GM23338 (cell line): ENCODE data around the gene NUDT16L1. TPM values are rescaled to one million over a fixed set of nuclear protein-coding genes. Genes with fewer than 3 reads are reported as not detected.

Experiments
- ATAC-seq: fragments of 200-7000 bp; cut with Tn5 transposase; 3 replicates; pipeline ENCODE4 v1.9.1; 2020
- DNase-seq: peaks from one replicate; pipeline ENCODE4 v3.0.0-alpha.2; 2015; ENCODE audit warnings: low spot score
- H2AFZ ChIP-seq: fragments of 200-600 bp; sonication (generic); 2 replicates; pipeline ENCODE4 v1.8.0; 2016; ENCODE audit warnings: antibody characterized with exemption, mild to moderate bottlenecking, moderate library complexity
- H3F3A ChIP-seq: fragments of 200-600 bp; sonication (generic); replicated peaks from 2 replicates; pipeline ENCODE4 v1.8.0; 2017; ENCODE audit warnings: antibody characterized with exemption, mixed run types, low read depth
- H3K27ac ChIP-seq: fragments of 200-600 bp; sonication (generic); 2 replicates; pipeline ENCODE4 v1.6.1; 2016; ENCODE audit warnings: low read depth
- H3K27me3 ChIP-seq: fragments of 200-600 bp; sonication (generic); 2 replicates; pipeline ENCODE4 v1.8.0; 2016; ENCODE audit warnings: mild to moderate bottlenecking, mixed run types, moderate library complexity; ENCODE audit not compliant: insufficient read depth
- H3K36me3 ChIP-seq: fragments of 200-600 bp; sonication (generic); 2 replicates; pipeline ENCODE4 v1.8.0; 2016; ENCODE audit warnings: mild to moderate bottlenecking; ENCODE audit not compliant: insufficient read depth
- H3K4me1 ChIP-seq: fragments of 200-600 bp; sonication (generic); 2 replicates; pipeline ENCODE4 v1.8.0; 2016; ENCODE audit warnings: mild to moderate bottlenecking, moderate library complexity; ENCODE audit not compliant: insufficient read depth
- H3K4me2 ChIP-seq: fragments of 200-600 bp; sonication (generic); 2 replicates; pipeline ENCODE4 v1.7.1; 2017; ENCODE audit warnings: mixed run types
- H3K4me3 ChIP-seq: fragments of 200-600 bp; sonication (generic); 2 replicates; pipeline ENCODE4 v1.6.1; 2016; ENCODE audit warnings: mixed run types
- H3K79me2 ChIP-seq: fragments of 200-600 bp; sonication (generic); replicated peaks from 2 replicates; pipeline ENCODE4 v1.8.0; 2017; ENCODE audit warnings: mild to moderate bottlenecking; ENCODE audit not compliant: insufficient read depth
- H3K9me2 ChIP-seq: fragments of 200-600 bp; sonication (generic); 2 replicates; pipeline ENCODE4 v1.8.0; 2017; ENCODE audit not compliant: insufficient read depth
- H4K20me1 ChIP-seq: fragments of 200-600 bp; sonication (generic); replicated peaks from 2 replicates; pipeline ENCODE4 v1.8.0; 2017; ENCODE audit warnings: mild to moderate bottlenecking; ENCODE audit not compliant: insufficient read depth
- H3K27ac Mint-ChIP-seq: 2 replicates; pipeline ENCODE4 v1.8.0; 2020; ENCODE audit warnings: inconsistent platforms, mild to moderate bottlenecking, moderate library complexity, mixed read lengths
- H3K27me3 Mint-ChIP-seq: 3 replicates; pipeline ENCODE4 v1.8.0; 2022; ENCODE audit warnings: low read depth, mild to moderate bottlenecking, moderate library complexity, mixed read lengths, inconsistent platforms; ENCODE audit not compliant: insufficient read depth, poor library complexity
- H3K36me3 Mint-ChIP-seq: 3 replicates; pipeline ENCODE4 v1.8.0; 2021; ENCODE audit warnings: low read depth, mild to moderate bottlenecking, inconsistent platforms, moderate library complexity, mixed read lengths
- H3K4me1 Mint-ChIP-seq: 3 replicates; pipeline ENCODE4 v1.8.0; 2020; ENCODE audit warnings: mild to moderate bottlenecking, inconsistent platforms, mixed read lengths
- H3K4me3 Mint-ChIP-seq: 3 replicates; pipeline ENCODE4 v1.8.0; 2021; ENCODE audit warnings: moderate library complexity, mild to moderate bottlenecking, inconsistent platforms, mixed read lengths
- H3K9me3 Mint-ChIP-seq: 3 replicates; pipeline ENCODE4 v1.8.0; 2020; ENCODE audit warnings: moderate library complexity, mild to moderate bottlenecking, inconsistent platforms, mixed read lengths
- CREB1 ChIP-seq: fragments of 250-450 bp; sonication (Bioruptor Pico); IDR thresholded peaks from 2 replicates; pipeline ENCODE4 v1.5.0; 2020; ENCODE audit warnings: low read depth, mild to moderate bottlenecking, moderate library complexity
- ETS1 ChIP-seq: IDR thresholded peaks from 2 replicates; pipeline ENCODE4 v1.6.1; 2016; ENCODE audit warnings: antibody characterized with exemption
- EZH2phosphoT487 ChIP-seq: fragments of 200-600 bp; sonication (generic); IDR thresholded peaks from one replicate; pipeline ENCODE4 v1.8.1; 2018; ENCODE audit warnings: antibody characterized with exemption; ENCODE audit not compliant: unreplicated experiment
- JUNB ChIP-seq: IDR thresholded peaks from one replicate; pipeline ENCODE4 v1.6.1; 2016; ENCODE audit warnings: antibody characterized with exemption; ENCODE audit not compliant: unreplicated experiment
- POLR2AphosphoS5 ChIP-seq: IDR thresholded peaks from 2 replicates; pipeline ENCODE4 v1.6.1; 2016; ENCODE audit warnings: antibody characterized with exemption, low read depth
- STAT1 ChIP-seq: IDR thresholded peaks from one replicate; pipeline ENCODE4 v1.6.1; 2016; ENCODE audit warnings: antibody characterized with exemption; ENCODE audit not compliant: unreplicated experiment
- ZNF114 ChIP-seq: fragments of 250-450 bp; sonication (Bioruptor Pico); IDR thresholded peaks from 2 replicates; pipeline ENCODE4 v1.5.0; 2020; ENCODE audit warnings: mild to moderate bottlenecking, moderate library complexity
- ZNF331 ChIP-seq: fragments of 250-450 bp; sonication (Bioruptor Pico); IDR thresholded peaks from 2 replicates; pipeline ENCODE4 v1.5.0; 2020; ENCODE audit warnings: low read depth, mild to moderate bottlenecking, moderate library complexity
- polyA plus RNA-seq: library from polyadenylated mRNA; unstranded; fragments of >200 nt; fragmentation: Nextera tagmentation; extraction: Ambion mirVana; gene quantifications from 2 replicates; pipeline ENCODE4 v1.2.1, GENCODE V29; 2016
- total RNA-seq: library from RNA; depleted of rRNA; stranded (reverse); fragments of >200 nt; shearing (Covaris generic); gene quantifications from 2 replicates; pipeline ENCODE4 v1.2.3, GENCODE V29; 2014
- TF ChIP-seq, protein P1 (sequence below): IDR thresholded peaks from one replicate; pipeline ENCODE4 v1.6.1; 2018; ENCODE audit warnings: antibody characterized with exemption; ENCODE audit not compliant: unreplicated experiment
- TF ChIP-seq, protein P2 (sequence below), 2 experiments: fragments of 200-600 bp in 1 of 2; sonication (generic) in 1 of 2; conservative IDR thresholded peaks; 2 replicates each; pipeline versions ENCODE4 v1.5.1 to v1.6.1; 2016 to 2017; ENCODE audit warnings: antibody characterized with exemption in 2 of 2, low read depth in 2 of 2, mild to moderate bottlenecking in 2 of 2, moderate library complexity in 1 of 2

NUDT16L1 gene
- total and polyA plus RNA-seq, 2 experiments from 2014 or later = 37.1 to 80.4 TPM

DNA sequence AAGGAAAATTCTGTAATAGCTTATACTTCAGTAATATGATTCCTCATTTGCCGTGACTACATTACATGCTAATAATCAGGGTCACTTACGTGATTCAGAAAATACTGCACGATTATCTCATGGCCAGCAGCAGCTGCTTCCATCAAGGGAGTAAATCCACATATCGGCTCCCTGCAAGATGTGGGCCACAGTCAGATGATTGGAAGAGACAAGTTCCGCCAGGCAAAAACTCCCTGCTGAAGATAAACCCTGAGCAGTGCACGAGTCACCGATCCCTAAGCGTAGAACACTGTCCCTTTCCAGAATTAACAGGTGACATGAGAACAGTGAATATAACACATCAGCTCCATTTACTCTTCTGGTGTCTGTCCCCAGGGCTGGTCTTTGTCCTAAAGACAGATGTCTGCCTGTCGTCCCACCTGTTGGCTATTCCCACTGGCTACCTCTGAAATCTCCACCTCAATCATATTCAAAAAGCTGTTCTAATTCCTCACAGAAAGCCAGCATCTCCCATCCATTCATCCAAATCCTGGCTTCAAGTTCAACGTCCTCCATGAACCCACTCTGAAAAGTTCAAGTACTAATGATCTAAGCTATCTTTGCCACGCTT is 31.4 kb downstream of the NUDT16L1 start:
- H3K4me1 ChIP-seq = no peaks in the 10 kb centered on the region
- no peak overlapping the region for H3K4me3 ChIP-seq
- H4K20me1 ChIP-seq = 0 out of 2 replicates have a peak, but pooled peaks cover 3% of the 10 kb centered on the region
- no peaks in the 10 kb centered on the region for H3K9me2 ChIP-seq
- no peak overlapping the region for H3K4me2 ChIP-seq
- H3K9me3 Mint-ChIP-seq = no peaks in the 10 kb centered on the region; the same call in 2 of the 3 replicates
- peaks cover 43% of the 10 kb centered on the region for H3K36me3 Mint-ChIP-seq
- no peaks in the 10 kb centered on the region for H3K4me1 Mint-ChIP-seq
- H2AFZ ChIP-seq = no peak overlapping the region
- H3K36me3 ChIP-seq = peaks cover 17% of the 10 kb centered on the region
- H3K27me3 Mint-ChIP-seq = peaks cover 3% of the 10 kb centered on the region
- 0 out of 2 replicates have a peak, but pooled peaks cover 8% of the 10 kb centered on the region for H3F3A ChIP-seq
- peak overlapping the region; percentile 69 for H3K27ac ChIP-seq
- TF ChIP-seq CREB1 (CRISPR knock-in tag) = no peak
- no peak for TF ChIP-seq ETS1
- TF ChIP-seq ZNF331 = no peak
- TF ChIP-seq, protein P1, sequence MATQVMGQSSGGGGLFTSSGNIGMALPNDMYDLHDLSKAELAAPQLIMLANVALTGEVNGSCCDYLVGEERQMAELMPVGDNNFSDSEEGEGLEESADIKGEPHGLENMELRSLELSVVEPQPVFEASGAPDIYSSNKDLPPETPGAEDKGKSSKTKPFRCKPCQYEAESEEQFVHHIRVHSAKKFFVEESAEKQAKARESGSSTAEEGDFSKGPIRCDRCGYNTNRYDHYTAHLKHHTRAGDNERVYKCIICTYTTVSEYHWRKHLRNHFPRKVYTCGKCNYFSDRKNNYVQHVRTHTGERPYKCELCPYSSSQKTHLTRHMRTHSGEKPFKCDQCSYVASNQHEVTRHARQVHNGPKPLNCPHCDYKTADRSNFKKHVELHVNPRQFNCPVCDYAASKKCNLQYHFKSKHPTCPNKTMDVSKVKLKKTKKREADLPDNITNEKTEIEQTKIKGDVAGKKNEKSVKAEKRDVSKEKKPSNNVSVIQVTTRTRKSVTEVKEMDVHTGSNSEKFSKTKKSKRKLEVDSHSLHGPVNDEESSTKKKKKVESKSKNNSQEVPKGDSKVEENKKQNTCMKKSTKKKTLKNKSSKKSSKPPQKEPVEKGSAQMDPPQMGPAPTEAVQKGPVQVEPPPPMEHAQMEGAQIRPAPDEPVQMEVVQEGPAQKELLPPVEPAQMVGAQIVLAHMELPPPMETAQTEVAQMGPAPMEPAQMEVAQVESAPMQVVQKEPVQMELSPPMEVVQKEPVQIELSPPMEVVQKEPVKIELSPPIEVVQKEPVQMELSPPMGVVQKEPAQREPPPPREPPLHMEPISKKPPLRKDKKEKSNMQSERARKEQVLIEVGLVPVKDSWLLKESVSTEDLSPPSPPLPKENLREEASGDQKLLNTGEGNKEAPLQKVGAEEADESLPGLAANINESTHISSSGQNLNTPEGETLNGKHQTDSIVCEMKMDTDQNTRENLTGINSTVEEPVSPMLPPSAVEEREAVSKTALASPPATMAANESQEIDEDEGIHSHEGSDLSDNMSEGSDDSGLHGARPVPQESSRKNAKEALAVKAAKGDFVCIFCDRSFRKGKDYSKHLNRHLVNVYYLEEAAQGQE = no peak
- no peak for TF ChIP-seq STAT1
- no peak for TF ChIP-seq EZH2phosphoT487
- no peak for TF ChIP-seq POLR2AphosphoS5
- TF ChIP-seq, protein P2, sequence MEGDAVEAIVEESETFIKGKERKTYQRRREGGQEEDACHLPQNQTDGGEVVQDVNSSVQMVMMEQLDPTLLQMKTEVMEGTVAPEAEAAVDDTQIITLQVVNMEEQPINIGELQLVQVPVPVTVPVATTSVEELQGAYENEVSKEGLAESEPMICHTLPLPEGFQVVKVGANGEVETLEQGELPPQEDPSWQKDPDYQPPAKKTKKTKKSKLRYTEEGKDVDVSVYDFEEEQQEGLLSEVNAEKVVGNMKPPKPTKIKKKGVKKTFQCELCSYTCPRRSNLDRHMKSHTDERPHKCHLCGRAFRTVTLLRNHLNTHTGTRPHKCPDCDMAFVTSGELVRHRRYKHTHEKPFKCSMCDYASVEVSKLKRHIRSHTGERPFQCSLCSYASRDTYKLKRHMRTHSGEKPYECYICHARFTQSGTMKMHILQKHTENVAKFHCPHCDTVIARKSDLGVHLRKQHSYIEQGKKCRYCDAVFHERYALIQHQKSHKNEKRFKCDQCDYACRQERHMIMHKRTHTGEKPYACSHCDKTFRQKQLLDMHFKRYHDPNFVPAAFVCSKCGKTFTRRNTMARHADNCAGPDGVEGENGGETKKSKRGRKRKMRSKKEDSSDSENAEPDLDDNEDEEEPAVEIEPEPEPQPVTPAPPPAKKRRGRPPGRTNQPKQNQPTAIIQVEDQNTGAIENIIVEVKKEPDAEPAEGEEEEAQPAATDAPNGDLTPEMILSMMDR (conservative IDR thresholded peaks at IDR 0.05; ENCODE audit: low read depth in 2 of 2) = no peak
- TF ChIP-seq JUNB = no peak
- no peak for TF ChIP-seq ZNF114
- no peak for DNase-seq
- no peak overlapping the region for H3K27ac Mint-ChIP-seq
- peaks cover 13% of the 10 kb centered on the region; the same call in 1 of the 2 replicates for H3K79me2 ChIP-seq
- H3K27me3 ChIP-seq = no peaks in the 10 kb centered on the region
- ATAC-seq = no peak
- no peak overlapping the region for H3K4me3 Mint-ChIP-seq
